Uterus (tissue), 2 donors: ENCODE measurements around the gene DMRTC1B.
"Not testable (repeated sequence)": the region's sequence is repeated elsewhere in the genome, so short reads cannot be mapped to it uniquely, and the experiment has no call there.

Experiments used
- POLR2A ChIP-seq, 2 donors: fragments of 450-650 bp; IDR thresholded peaks; one replicate each; pipeline ENCODE4 v1.6.1; 2016; ENCODE audit warnings: antibody characterized with exemption in 2 of 2, mild to moderate bottlenecking in 1 of 2, moderate library complexity in 1 of 2
- TF ChIP-seq, protein P1 (sequence below), 4 experiments: fragments of 200-600 bp in 2 of 4; fragments of 450-650 bp in 2 of 4; sonication (generic) in 2 of 4; IDR thresholded peaks; one replicate each; pipeline ENCODE4 v1.5.1; 2016 to 2019; ENCODE audit warnings: antibody characterized with exemption in 4 of 4, mild to moderate bottlenecking in 2 of 4, moderate library complexity in 1 of 4

GRCh38 chrX:72776653-72777466, at the start of gene DMRTC1B:
- TF ChIP-seq, protein P1, sequence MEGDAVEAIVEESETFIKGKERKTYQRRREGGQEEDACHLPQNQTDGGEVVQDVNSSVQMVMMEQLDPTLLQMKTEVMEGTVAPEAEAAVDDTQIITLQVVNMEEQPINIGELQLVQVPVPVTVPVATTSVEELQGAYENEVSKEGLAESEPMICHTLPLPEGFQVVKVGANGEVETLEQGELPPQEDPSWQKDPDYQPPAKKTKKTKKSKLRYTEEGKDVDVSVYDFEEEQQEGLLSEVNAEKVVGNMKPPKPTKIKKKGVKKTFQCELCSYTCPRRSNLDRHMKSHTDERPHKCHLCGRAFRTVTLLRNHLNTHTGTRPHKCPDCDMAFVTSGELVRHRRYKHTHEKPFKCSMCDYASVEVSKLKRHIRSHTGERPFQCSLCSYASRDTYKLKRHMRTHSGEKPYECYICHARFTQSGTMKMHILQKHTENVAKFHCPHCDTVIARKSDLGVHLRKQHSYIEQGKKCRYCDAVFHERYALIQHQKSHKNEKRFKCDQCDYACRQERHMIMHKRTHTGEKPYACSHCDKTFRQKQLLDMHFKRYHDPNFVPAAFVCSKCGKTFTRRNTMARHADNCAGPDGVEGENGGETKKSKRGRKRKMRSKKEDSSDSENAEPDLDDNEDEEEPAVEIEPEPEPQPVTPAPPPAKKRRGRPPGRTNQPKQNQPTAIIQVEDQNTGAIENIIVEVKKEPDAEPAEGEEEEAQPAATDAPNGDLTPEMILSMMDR (IDR thresholded peaks at IDR 0.05): not testable (repeated sequence)
- TF ChIP-seq POLR2A (IDR thresholded peaks at IDR 0.05): not testable (repeated sequence)
